Testis (tissue), 2 donors: Measurements from ENCODE around the gene CAPN3.

Source experiments
- CTCF ChIP-seq, 3 experiments: fragments of 450-650 bp in 2 of 3; fragments of 200-600 bp in 1 of 3; sonication (generic) in 1 of 3; IDR thresholded peaks; one replicate each; pipeline ENCODE4 v1.5.1; 2016 to 2019; ENCODE audit warnings: antibody characterized with exemption in 3 of 3, mild to moderate bottlenecking in 2 of 3, moderate library complexity in 1 of 3
- POLR2A ChIP-seq: fragments of 450-650 bp; IDR thresholded peaks from one replicate; pipeline ENCODE4 v1.6.1; 2017; ENCODE audit warnings: antibody characterized with exemption, mild to moderate bottlenecking, moderate library complexity

DNA sequence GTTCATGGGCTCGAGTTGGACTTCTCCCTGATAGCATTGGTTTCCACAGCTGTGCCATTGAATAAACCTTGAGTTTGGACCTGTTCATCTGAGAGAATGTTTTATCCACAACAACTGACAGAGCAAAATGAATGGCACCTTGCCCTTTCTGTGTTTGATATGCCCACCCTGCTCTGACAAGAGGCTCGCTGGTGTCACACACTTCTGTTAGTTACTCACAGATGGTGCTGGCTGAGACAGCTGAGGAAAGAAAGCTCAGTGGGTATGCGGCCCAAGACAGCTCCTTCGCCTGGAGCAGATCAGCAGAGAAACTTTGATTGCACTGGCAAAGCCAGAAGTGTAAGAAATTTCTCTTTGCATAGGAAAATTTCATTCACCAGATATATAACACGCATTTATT, 2.5 kb upstream of the CAPN3 start:
- TF ChIP-seq CTCF (IDR thresholded peaks at IDR 0.05) = no peak
- no peak for TF ChIP-seq POLR2A
